Stimulated activated naive CD8-positive, alpha-beta T cell treated with anti-CD3 and anti-CD28 coated beads, Interleukin-15, amount 100 ng/mL, for 72 hours (primary cell): ENCODE results near the gene TRAPPC1.
"Not testable (repeated sequence)": the region's sequence is repeated elsewhere in the genome, so short reads cannot be mapped to it uniquely, and the experiment has no call there.

ENCODE experiments used
- ATAC-seq: fragments of 150-1000 bp; cut with Tn5 transposase; 2 replicates; pipeline ENCODE4 v1.10.0; 2021; ENCODE audit warnings: mild to moderate bottlenecking, moderate library complexity
- DNase-seq, 2 donors: peaks; one replicate each; pipeline ENCODE4 v3.0.0; 2021 to 2022
- H3K27ac Mint-ChIP-seq, 2 donors: one replicate each; pipeline ENCODE4 v1.8.0; 2022; ENCODE audit warnings: mild to moderate bottlenecking in 2 of 2, mixed read lengths in 2 of 2, moderate library complexity in 2 of 2
- H3K27me3 Mint-ChIP-seq: one replicate; pipeline ENCODE4 v1.8.0; 2022; ENCODE audit warnings: mixed read lengths
- H3K4me1 Mint-ChIP-seq: one replicate; pipeline ENCODE4 v1.8.0; 2022; ENCODE audit warnings: mild to moderate bottlenecking, mixed read lengths
- H3K4me3 Mint-ChIP-seq, 2 donors: one replicate each; pipeline ENCODE4 v1.8.0; 2022; ENCODE audit warnings: mild to moderate bottlenecking in 2 of 2, mixed read lengths in 2 of 2, moderate library complexity in 1 of 2
- H3K9me3 Mint-ChIP-seq, 2 donors: one replicate each; pipeline ENCODE4 v1.8.0; 2022; ENCODE audit warnings: mixed read lengths in 2 of 2

TRAPPC1 gene

GRCh38 chr17:7931709-7932482 lies at the start of gene TRAPPC1, which contains the start of gene CNTROB:
Gene TRAPPC1 (minus strand): TSS chr17:7931946. CDS start chr17:7931829, 117 bp downstream.
Gene CNTROB (plus strand): TSS chr17:7932206. CDS start chr17:7933080, 874 bp downstream.
- Mint-ChIP-seq H3K27ac (peak within 1 kb of the TSS; percentile 97 to 98), H3K9me3 (no peaks in the 10 kb centered on the region), H3K27me3 (no peaks in the 10 kb centered on the region), H3K4me1 (peaks cover 45% of the 10 kb centered on the region), H3K4me3 (peak within 1 kb of the TSS; percentile 90 to 99)
- peak; percentile 100 for DNase-seq
- peak; percentile 99 for ATAC-seq

GRCh38 chr17:7977805-7978204 lies 46.1 kb upstream of the TRAPPC1 start:
- ATAC-seq = no peak
- DNase-seq = no peak
- no peak overlapping the region for H3K27ac Mint-ChIP-seq
- H3K9me3 Mint-ChIP-seq = peaks cover 11 to 19% of the 10 kb centered on the region in 2 donors
- H3K4me3 Mint-ChIP-seq = no peak overlapping the region
- H3K27me3 Mint-ChIP-seq = no peaks in the 10 kb centered on the region
- no peaks in the 10 kb centered on the region for H3K4me1 Mint-ChIP-seq

GRCh38 chr17:7977039-7977438 lies 45.3 kb upstream of the TRAPPC1 start:
- Mint-ChIP-seq H3K4me3 (no peak overlapping the region), H3K9me3 (peaks cover 11 to 19% of the 10 kb centered on the region in 2 donors), H3K27me3 (peaks cover under 1% of the 10 kb centered on the region), H3K4me1 (no peaks in the 10 kb centered on the region), H3K27ac (no peak overlapping the region)
- ATAC-seq = no peak
- DNase-seq = no peak

- ATAC-seq (no peak), DNase-seq (no peak)
- Mint-ChIP-seq H3K27ac (no peak overlapping the region), H3K9me3 (peaks cover 11 to 19% of the 10 kb centered on the region in 2 donors), H3K4me3 (no peak overlapping the region), H3K4me1 (no peaks in the 10 kb centered on the region), H3K27me3 (peaks cover 7% of the 10 kb centered on the region)
Measured at GRCh38 chr17:7974638-7975131, 42.9 kb upstream of the TRAPPC1 start.

- H3K27ac Mint-ChIP-seq = no peak overlapping the region
- no peak for DNase-seq
- peaks cover 11 to 19% of the 10 kb centered on the region in 2 donors for H3K9me3 Mint-ChIP-seq
Measured at GRCh38 chr17:7972131-7972785, 40.5 kb upstream of the TRAPPC1 start.

GRCh38 chr17:7971651-7972050 lies 39.9 kb upstream of the TRAPPC1 start:
- H3K27ac Mint-ChIP-seq = peak overlapping the region in 1 of 2 donors; percentile 65
- no peak for DNase-seq
- H3K4me3 Mint-ChIP-seq = no peak overlapping the region
- H3K4me1 Mint-ChIP-seq = no peaks in the 10 kb centered on the region
- H3K9me3 Mint-ChIP-seq = peaks cover 11 to 19% of the 10 kb centered on the region in 2 donors
- no peak for ATAC-seq
- H3K27me3 Mint-ChIP-seq = peaks cover 7% of the 10 kb centered on the region

More at GRCh38 chr17:7972131-7972785, 40.5 kb upstream of the TRAPPC1 start:
- no peak overlapping the region for H3K4me3 Mint-ChIP-seq
- H3K4me1 Mint-ChIP-seq = no peaks in the 10 kb centered on the region
- peaks cover 7% of the 10 kb centered on the region for H3K27me3 Mint-ChIP-seq
- no peak for ATAC-seq

GRCh38 chr17:7969433-7969832 lies 37.7 kb upstream of the TRAPPC1 start:
- Mint-ChIP-seq H3K27ac (no peak overlapping the region), H3K4me3 (no peak overlapping the region)
- DNase-seq = no peak

GRCh38 chr17:7967751-7968150 lies 36.0 kb upstream of the TRAPPC1 start:
- no peaks in the 10 kb centered on the region for H3K9me3 Mint-ChIP-seq
- H3K4me3 Mint-ChIP-seq = no peak overlapping the region
- peaks cover 7% of the 10 kb centered on the region for H3K27me3 Mint-ChIP-seq
- peak overlapping the region in 1 of 2 donors; percentile 40 for H3K27ac Mint-ChIP-seq
- ATAC-seq = no peak
- no peak for DNase-seq
- H3K4me1 Mint-ChIP-seq = no peaks in the 10 kb centered on the region

More at GRCh38 chr17:7969433-7969832, 37.7 kb upstream of the TRAPPC1 start:
- Mint-ChIP-seq H3K27me3 (peaks cover 7% of the 10 kb centered on the region), H3K4me1 (no peaks in the 10 kb centered on the region), H3K9me3 (peaks cover 3% of the 10 kb centered on the region in 2 donors)
- ATAC-seq = no peak

- no peaks in the 10 kb centered on the region for H3K4me1 Mint-ChIP-seq
Measured at GRCh38 chr17:7961421-7961820, 29.7 kb upstream of the TRAPPC1 start.

GRCh38 chr17:7959503-7960253 lies 27.9 kb upstream of the TRAPPC1 start:
- DNase-seq (no peak), ATAC-seq (no peak)
- Mint-ChIP-seq H3K27me3 (peaks cover 18% of the 10 kb centered on the region), H3K9me3 (no peaks in the 10 kb centered on the region), H3K4me1 (peaks cover 8% of the 10 kb centered on the region), H3K27ac (no peak overlapping the region), H3K4me3 (no peak overlapping the region)

More at GRCh38 chr17:7961421-7961820, 29.7 kb upstream of the TRAPPC1 start:
- H3K27ac Mint-ChIP-seq = no peak overlapping the region
- no peaks in the 10 kb centered on the region for H3K9me3 Mint-ChIP-seq
- no peak overlapping the region for H3K4me3 Mint-ChIP-seq
- DNase-seq (no peak), ATAC-seq (no peak)
- H3K27me3 Mint-ChIP-seq = peaks cover 18% of the 10 kb centered on the region

GRCh38 chr17:7956228-7956965 lies 24.7 kb upstream of the TRAPPC1 start:
- H3K27ac Mint-ChIP-seq = no peak overlapping the region
- H3K27me3 Mint-ChIP-seq = peaks cover 11% of the 10 kb centered on the region
- H3K4me3 Mint-ChIP-seq = no peak overlapping the region
- DNase-seq (no peak), ATAC-seq (no peak)
- H3K4me1 Mint-ChIP-seq = peaks cover 33% of the 10 kb centered on the region
- no peaks in the 10 kb centered on the region for H3K9me3 Mint-ChIP-seq

- ATAC-seq (no peak), DNase-seq (no peak)
- H3K9me3 Mint-ChIP-seq = no peaks in the 10 kb centered on the region
- H3K27me3 Mint-ChIP-seq = peaks cover 3% of the 10 kb centered on the region
- no peak overlapping the region for H3K4me3 Mint-ChIP-seq
- H3K4me1 Mint-ChIP-seq = peaks cover 38% of the 10 kb centered on the region
- peak overlapping the region in 1 of 2 donors; percentile 35 for H3K27ac Mint-ChIP-seq
Measured at GRCh38 chr17:7955414-7956227, 23.9 kb upstream of the TRAPPC1 start.

GRCh38 chr17:7953266-7953665 lies 21.5 kb upstream of the TRAPPC1 start:
- not testable (repeated sequence) for H3K9me3 Mint-ChIP-seq, H3K27ac Mint-ChIP-seq, ATAC-seq, DNase-seq, H3K27me3 Mint-ChIP-seq, H3K4me3 Mint-ChIP-seq
- peaks cover 38% of the 10 kb centered on the region for H3K4me1 Mint-ChIP-seq

GRCh38 chr17:7951143-7951792 lies 19.5 kb upstream of the TRAPPC1 start:
- Mint-ChIP-seq H3K27me3 (no peaks in the 10 kb centered on the region), H3K4me3 (peak overlapping the region; percentile 52 to 75), H3K4me1 (peaks cover 38% of the 10 kb centered on the region), H3K9me3 (no peaks in the 10 kb centered on the region), H3K27ac (peak overlapping the region; percentile 83 to 92)
- peak; percentile 100 for ATAC-seq
- peak; percentile 43 to 75 for DNase-seq
